ENCODE measurements around the gene THBS3.

THBS3 gene

GRCh38 chr1:155174324-155175280 lies 33.1 kb downstream of the THBS3 start:
- H3K36me3 ChIP-seq, result peaks cover 29% of the 10 kb centered on the region
- DNase-seq, result peak; percentile 70
- peak overlapping the region; percentile 85 for H3K4me3 ChIP-seq (ENCODE audit: low read depth, low read length)
- no peak overlapping the region for H3K27ac ChIP-seq
- TF ChIP-seq CTCF (IDR thresholded peaks at IDR 0.05; ENCODE audit: low read depth, low read length), result no peak
- no peaks in the 10 kb centered on the region for H3K27me3 ChIP-seq (ENCODE audit: insufficient read depth, low read depth, severe bottlenecking)
- H3K9me3 ChIP-seq (ENCODE audit: severe bottlenecking), result no peaks in the 10 kb centered on the region

- peaks cover 35% of the 10 kb centered on the region for H3K36me3 ChIP-seq
- H3K27ac ChIP-seq, result peak within 1 kb of the TSS; percentile 78
- peak within 1 kb of the TSS; percentile 85 for H3K4me3 ChIP-seq (ENCODE audit: low read depth, low read length)
- H3K9me3 ChIP-seq (ENCODE audit: severe bottlenecking), result no peaks in the 10 kb centered on the region
- no peak for TF ChIP-seq CTCF (IDR thresholded peaks at IDR 0.05; ENCODE audit: low read depth, low read length)
- H3K27me3 ChIP-seq (ENCODE audit: insufficient read depth, low read depth, severe bottlenecking), result no peaks in the 10 kb centered on the region
- DNase-seq, result peak; percentile 95
These were observed 34.0 kb downstream of the THBS3 start, which contains the start of gene TRIM46 for GRCh38 chr1:155173478-155174323. TSS of gene TRIM46 (plus strand) at chr1:155173849. CDS start at chr1:155173967, 118 bp downstream.

- Histone ChIP-seq H3K27ac (peak within 1 kb of the TSS; percentile 78), H3K4me3 (ENCODE audit: low read depth, low read length) (peak within 1 kb of the TSS; percentile 85), H3K36me3 (peaks cover 31% of the 10 kb centered on the region), H3K27me3 (ENCODE audit: insufficient read depth, low read depth, severe bottlenecking) (no peaks in the 10 kb centered on the region), H3K9me3 (ENCODE audit: severe bottlenecking) (no peaks in the 10 kb centered on the region)
- DNase-seq, result peak; percentile 100
- TF ChIP-seq CTCF (IDR thresholded peaks at IDR 0.05; ENCODE audit: low read depth, low read length), result peak; percentile 100
These were observed 34.8 kb downstream of the THBS3 start, which contains the start of gene KRTCAP2 for GRCh38 chr1:155172732-155173477. TSS of gene KRTCAP2 (minus strand) at chr1:155173304. CDS start at chr1:155173224, 80 bp downstream.

GRCh38 chr1:155171836-155172731 lies 35.6 kb downstream of the THBS3 start:
- TF ChIP-seq CTCF (IDR thresholded peaks at IDR 0.05; ENCODE audit: low read depth, low read length), result no peak
- Histone ChIP-seq H3K4me3 (ENCODE audit: low read depth, low read length) (peak overlapping the region; percentile 85), H3K36me3 (peaks cover 26% of the 10 kb centered on the region), H3K9me3 (ENCODE audit: severe bottlenecking) (no peaks in the 10 kb centered on the region), H3K27ac (peak overlapping the region; percentile 78), H3K27me3 (ENCODE audit: insufficient read depth, low read depth, severe bottlenecking) (no peaks in the 10 kb centered on the region)
- peak; percentile 9 for DNase-seq

All from WERI-Rb-1 (cell line).